Ovary (tissue), 9 donors: ENCODE data around the gene PCNX3. TPM values are rescaled to one million over a fixed set of nuclear protein-coding genes. Genes with fewer than 3 reads are reported as not detected.

Experiments
- DNase-seq, 5 donors: peaks; one replicate each; pipeline ENCODE4 v3.0.0-alpha.2; 2019 to 2020
- H3K27ac ChIP-seq, 2 donors: fragments of 200-600 bp; one replicate each; pipeline versions ENCODE4 v1.5.1 to v1.8.0; 2019 to 2022
- H3K27me3 ChIP-seq: fragments of 200-600 bp; one replicate; pipeline ENCODE4 v1.8.0; 2022
- H3K36me3 ChIP-seq: fragments of 200-600 bp; sonication (generic); one replicate; pipeline ENCODE4 v1.5.1; 2019
- H3K4me1 ChIP-seq: one replicate; pipeline ENCODE4 v1.8.1; 2013; ENCODE audit warnings: mild to moderate bottlenecking, moderate library complexity; ENCODE audit not compliant: insufficient read depth
- H3K4me3 ChIP-seq: fragments of 200-600 bp; sonication (generic); one replicate; pipeline ENCODE4 v1.5.1; 2017
- H3K9me3 ChIP-seq, 2 donors: fragments of 200-600 bp in 1 of 2; sonication (generic) in 1 of 2; one replicate each; pipeline versions ENCODE4 v1.5.1 to v1.8.1; 2013 to 2019; ENCODE audit warnings: mild to moderate bottlenecking in 1 of 2, moderate library complexity in 1 of 2
- EP300 ChIP-seq: sonication (generic); formaldehyde crosslinking; IDR thresholded peaks from one replicate; pipeline ENCODE4 v1.6.1; 2017; ENCODE audit warnings: antibody characterized with exemption
- POLR2A ChIP-seq: fragments of 450-650 bp; IDR thresholded peaks from one replicate; pipeline ENCODE4 v1.6.1; 2017; ENCODE audit warnings: antibody characterized with exemption, mild to moderate bottlenecking, moderate library complexity
- WGBS, 3 donors: extraction: QIAGEN DNeasy Blood & Tissue Kit in 1 of 3; methylation state at CpG; one replicate each; pipeline versions ENCODE4 v1.1.5 to v1.1.7; 2013 to 2017; 5-methylcytosine and 5-hydroxymethylcytosine counted together
- intact Hi-C, 4 donors: fragments of 100-400 bp; cut with DNase I; formaldehyde crosslinking; loops; one replicate each; pipeline versions ENCODE4 v1.11.0 to v1.15.1; 2022 to 2023
- polyA plus RNA-seq, 2 donors: library from polyadenylated mRNA; stranded (reverse); fragments of 200-250 nt in 1 of 2; fragments of 350-450 nt in 1 of 2; fragmentation: Illumina TruSeq in 1 of 2; extraction: RNeasy Lipid Tissue Mini Kit (QIAGEN cat#74804) in 1 of 2; gene quantifications; one replicate each; pipeline ENCODE4 v1.2.3, GENCODE V29; 2013 to 2014
- total RNA-seq, 7 donors: library from RNA; depleted of rRNA in 2 of 7; stranded (reverse); fragments of >200 nt in 2 of 7; fragmentation: NEBNext Ultra II Directional in 3 of 7; extraction: Animal tissue kit (Norgen Biotek cat#: 25700) in 3 of 7; gene quantifications; one replicate each; pipeline versions ENCODE4 v1.1.0 to v1.2.4, GENCODE V29; 2016 to 2023
- TF ChIP-seq, protein P1 (sequence below), 3 donors: fragments of 450-650 bp in 2 of 3; fragments of 200-600 bp in 1 of 3; IDR thresholded peaks; one replicate each; pipeline versions ENCODE4 v1.5.1 to v1.8.0; 2016 to 2022; ENCODE audit warnings: antibody characterized with exemption in 3 of 3, mild to moderate bottlenecking in 1 of 3
- donor health status: DM: no; HTN: no; CAD: no; lungs with moderate emphysema.
- donor health status: DM: no; HTN: no; CAD: no.
- donor health status: Bipolar disorder and iron deficiency.
- donor health status: DM: yes; HTN: yes; CAD: no.
- donor health status: DM: no; HTN: no; CAD: no.
- donor health status: DM: yes; HTN: yes; CAD: no.

The PCNX3 gene
- total and polyA plus RNA-seq, 9 donors: 3.3 to 42.1 (median 27.1) TPM

- no peaks in the 10 kb centered on the region for H3K9me3 ChIP-seq
- H3K27ac ChIP-seq: no peak overlapping the region
- no peaks in the 10 kb centered on the region for H3K27me3 ChIP-seq
- DNase-seq: no peak
- intact Hi-C loops: loop anchor here in 1 of 4 donors (5.0 kb wide), 1 partner anchor 34 kb away; the partner anchor contains the start of gene MAP3K11
- WGBS, 3 donors: 65 to 79% (median 76%) methylated on average over 3 of the region's 3 CpGs
- no peaks in the 10 kb centered on the region for H3K36me3 ChIP-seq
- peaks cover 13% of the 10 kb centered on the region for H3K4me1 ChIP-seq
- H3K4me3 ChIP-seq: no peak overlapping the region
- TF ChIP-seq POLR2A: no peak
- TF ChIP-seq, protein P1, sequence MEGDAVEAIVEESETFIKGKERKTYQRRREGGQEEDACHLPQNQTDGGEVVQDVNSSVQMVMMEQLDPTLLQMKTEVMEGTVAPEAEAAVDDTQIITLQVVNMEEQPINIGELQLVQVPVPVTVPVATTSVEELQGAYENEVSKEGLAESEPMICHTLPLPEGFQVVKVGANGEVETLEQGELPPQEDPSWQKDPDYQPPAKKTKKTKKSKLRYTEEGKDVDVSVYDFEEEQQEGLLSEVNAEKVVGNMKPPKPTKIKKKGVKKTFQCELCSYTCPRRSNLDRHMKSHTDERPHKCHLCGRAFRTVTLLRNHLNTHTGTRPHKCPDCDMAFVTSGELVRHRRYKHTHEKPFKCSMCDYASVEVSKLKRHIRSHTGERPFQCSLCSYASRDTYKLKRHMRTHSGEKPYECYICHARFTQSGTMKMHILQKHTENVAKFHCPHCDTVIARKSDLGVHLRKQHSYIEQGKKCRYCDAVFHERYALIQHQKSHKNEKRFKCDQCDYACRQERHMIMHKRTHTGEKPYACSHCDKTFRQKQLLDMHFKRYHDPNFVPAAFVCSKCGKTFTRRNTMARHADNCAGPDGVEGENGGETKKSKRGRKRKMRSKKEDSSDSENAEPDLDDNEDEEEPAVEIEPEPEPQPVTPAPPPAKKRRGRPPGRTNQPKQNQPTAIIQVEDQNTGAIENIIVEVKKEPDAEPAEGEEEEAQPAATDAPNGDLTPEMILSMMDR (IDR thresholded peaks at IDR 0.05): no peak
- no peak for TF ChIP-seq EP300
Measured at GRCh38 chr11:65578667-65579066, 36.9 kb upstream of the PCNX3 start.

DNA sequence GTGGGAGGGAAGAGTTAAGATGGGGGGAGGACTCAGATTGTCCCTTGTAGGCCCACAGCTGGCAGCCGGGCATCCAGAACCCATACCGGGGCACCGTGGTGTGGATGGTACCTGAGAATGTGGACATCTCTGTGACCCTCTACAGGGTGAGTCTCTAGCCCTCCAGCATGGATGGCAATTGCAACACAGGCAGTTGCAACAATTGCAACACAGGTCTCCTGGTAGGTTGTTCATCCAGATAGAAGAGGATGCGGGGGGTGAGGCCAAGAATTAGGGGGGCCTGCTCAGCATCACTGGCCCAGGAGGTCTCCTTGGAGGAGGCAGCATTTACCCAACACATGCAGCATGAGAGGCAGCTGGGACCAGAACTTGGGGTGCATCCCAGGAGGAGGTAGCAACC is 36.3 kb upstream of the PCNX3 start:
- Histone ChIP-seq H3K36me3 (no peaks in the 10 kb centered on the region), H3K4me1 (peaks cover 13% of the 10 kb centered on the region), H3K27ac (no peak overlapping the region), H3K27me3 (no peaks in the 10 kb centered on the region), H3K4me3 (no peak overlapping the region), H3K9me3 (no peaks in the 10 kb centered on the region)
- DNase-seq: no peak
- 77 to 86% (median 79%) methylated on average over 4 of the region's 4 CpGs for WGBS, 3 donors
- TF ChIP-seq EP300 (no peak), POLR2A (no peak)
- TF ChIP-seq, protein P1 (IDR thresholded peaks at IDR 0.05): no peak
- intact Hi-C loops: loop anchor here in 1 of 4 donors (5.0 kb wide), 1 partner anchor 33 kb away; the partner anchor contains the start of gene MAP3K11

GRCh38 chr11:65580031-65580692 is 35.4 kb upstream of the PCNX3 start:
- TF ChIP-seq EP300 (no peak), POLR2A (no peak)
- TF ChIP-seq, protein P1 (IDR thresholded peaks at IDR 0.05): no peak
- Histone ChIP-seq H3K9me3 (no peaks in the 10 kb centered on the region), H3K4me1 (peaks cover 13% of the 10 kb centered on the region), H3K36me3 (no peaks in the 10 kb centered on the region), H3K27me3 (no peaks in the 10 kb centered on the region), H3K4me3 (no peak overlapping the region), H3K27ac (no peak overlapping the region)
- 84 to 89% (median 87%) methylated on average over 19 of the region's 19 CpGs for WGBS, 3 donors
- DNase-seq: peak in 1 of 5 donors; percentile 34
- intact Hi-C loops: no loop called here

DNA sequence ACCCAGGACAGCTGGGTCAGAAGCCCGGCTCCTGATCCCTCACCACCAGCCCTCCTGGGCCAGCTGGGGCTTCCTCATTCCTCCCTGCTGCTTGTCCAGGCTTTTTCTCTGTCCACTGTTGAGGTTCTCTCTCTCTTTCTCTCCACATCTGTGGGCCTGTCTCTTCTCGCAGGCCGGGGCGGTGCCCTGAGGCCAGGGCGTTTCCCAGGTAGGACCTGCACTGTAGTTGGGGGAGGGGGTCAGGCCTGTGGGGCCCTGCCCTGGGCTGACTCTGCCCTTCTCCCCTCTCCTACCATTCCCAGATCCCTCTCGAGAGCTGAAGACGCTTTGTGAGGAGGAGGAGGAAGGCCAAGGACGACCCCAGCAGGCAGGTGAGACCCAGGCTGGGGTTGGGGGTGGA is 34.8 kb upstream of the PCNX3 start:
- 92 to 94% (median 93%) methylated on average over 8 of the region's 8 CpGs for WGBS, 3 donors
- Histone ChIP-seq H3K4me3 (no peak overlapping the region), H3K36me3 (no peaks in the 10 kb centered on the region), H3K27ac (no peak overlapping the region), H3K27me3 (no peaks in the 10 kb centered on the region), H3K9me3 (no peaks in the 10 kb centered on the region), H3K4me1 (peaks cover 9% of the 10 kb centered on the region)
- TF ChIP-seq, protein P1 (IDR thresholded peaks at IDR 0.05): no peak
- no peak for TF ChIP-seq POLR2A
- TF ChIP-seq EP300: no peak
- DNase-seq: no peak
- intact Hi-C loops: no loop called here
